Fibroblast of upper back skin (primary cell): ENCODE results near the gene SCML2.
"Not testable (repeated sequence)": the region's sequence is repeated elsewhere in the genome, so short reads cannot be mapped to it uniquely, and the experiment has no call there.

ENCODE experiments used
- DNase-seq: peaks from one replicate; pipeline ENCODE4 v3.0.0-alpha.2; 2013

Gene SCML2

DNA sequence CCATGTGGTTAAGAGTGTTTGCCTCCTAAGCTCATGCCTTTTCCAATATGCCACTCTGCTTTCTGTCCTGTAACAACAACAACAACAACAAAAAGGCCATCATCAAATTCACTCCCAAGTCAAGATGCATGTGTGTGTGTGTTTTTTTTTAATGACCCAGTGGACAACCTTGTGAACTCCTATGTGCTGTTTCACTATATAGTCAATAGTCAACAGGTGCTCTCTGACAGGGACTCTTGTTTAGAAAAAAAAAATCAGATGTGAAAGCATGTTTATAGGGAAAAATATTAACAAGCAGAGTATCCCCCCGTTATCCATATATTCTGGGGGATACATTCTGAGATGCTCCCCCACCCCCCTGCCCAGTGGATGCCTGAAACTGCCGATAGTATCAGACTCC, 83.2 kb downstream of the SCML2 start:
- DNase-seq, result no peak

DNA sequence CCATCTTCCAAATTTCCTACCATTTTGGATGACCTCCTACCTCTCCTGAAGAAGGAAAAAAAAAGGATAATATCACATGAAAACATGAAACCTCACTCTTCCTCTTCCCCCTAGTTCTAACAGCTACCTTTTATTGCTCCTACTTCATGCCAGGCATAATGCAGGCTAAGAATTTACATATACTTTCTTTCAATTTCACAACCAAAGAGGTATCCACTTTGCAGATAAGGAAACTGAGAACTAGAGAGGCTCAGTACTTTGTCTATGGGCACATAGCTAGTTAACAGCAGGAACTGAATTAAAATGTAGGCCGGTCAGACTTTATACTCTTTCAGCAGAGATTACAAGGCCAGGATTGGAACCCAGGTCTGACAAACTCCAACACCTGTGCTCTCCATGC, 99.4 kb downstream of the SCML2 start:
- no peak for DNase-seq

DNA sequence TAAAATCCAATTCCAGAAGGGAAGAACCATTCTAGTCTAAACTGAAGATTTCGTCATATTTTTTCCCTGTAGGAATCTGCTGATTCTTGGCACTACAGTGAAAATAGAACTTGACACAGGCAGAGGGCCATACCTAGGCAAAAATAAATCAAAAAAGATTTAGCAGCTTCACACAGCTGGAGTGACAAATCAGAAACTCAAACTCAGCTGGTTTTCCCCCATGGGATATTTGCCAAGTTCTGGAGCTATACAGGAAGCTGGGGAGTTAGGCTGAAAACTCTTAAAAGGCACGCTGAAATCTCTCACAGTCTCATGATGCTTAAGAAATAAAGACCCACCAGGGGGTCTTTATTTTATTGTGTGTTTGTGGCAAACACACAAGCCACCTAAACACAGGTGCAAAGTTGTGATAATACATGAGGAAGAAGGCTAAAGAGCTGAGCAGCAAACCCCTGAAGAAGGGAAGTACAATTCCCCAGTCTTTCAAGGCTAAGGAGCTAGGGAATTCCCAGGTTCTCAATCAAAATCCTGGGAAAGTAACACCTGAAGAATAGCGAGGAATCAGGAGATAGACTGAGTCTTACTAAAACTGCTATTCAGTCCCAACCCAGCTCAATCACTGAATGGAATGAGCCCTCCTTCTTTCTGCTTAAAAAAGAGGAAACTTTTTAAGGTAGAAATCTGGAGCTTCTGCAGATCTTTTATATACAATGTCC, 101.7 kb downstream of the SCML2 start:
- DNase-seq, result peak; percentile 49

DNA sequence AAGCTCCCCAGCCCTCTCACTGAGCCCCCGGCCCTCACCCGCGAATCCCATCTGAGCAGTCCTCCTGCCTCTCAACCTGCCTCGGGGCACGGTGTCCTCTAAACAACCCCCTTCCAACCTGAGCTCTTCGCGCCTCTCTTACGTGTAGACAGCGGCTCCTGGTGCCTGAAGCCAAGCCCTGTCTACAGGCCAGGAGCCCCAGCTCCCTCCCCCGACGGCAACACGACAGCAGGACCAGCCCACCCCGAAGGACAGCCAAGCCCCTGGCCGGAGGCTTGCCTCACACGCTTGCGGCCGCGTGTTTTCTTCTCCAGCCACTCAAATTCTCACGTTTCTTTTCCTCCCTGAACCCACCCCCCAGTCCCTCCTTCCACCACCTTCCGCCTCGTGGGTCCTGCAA, 124.8 kb downstream of the SCML2 start:
- DNase-seq, result not testable (repeated sequence)

DNA sequence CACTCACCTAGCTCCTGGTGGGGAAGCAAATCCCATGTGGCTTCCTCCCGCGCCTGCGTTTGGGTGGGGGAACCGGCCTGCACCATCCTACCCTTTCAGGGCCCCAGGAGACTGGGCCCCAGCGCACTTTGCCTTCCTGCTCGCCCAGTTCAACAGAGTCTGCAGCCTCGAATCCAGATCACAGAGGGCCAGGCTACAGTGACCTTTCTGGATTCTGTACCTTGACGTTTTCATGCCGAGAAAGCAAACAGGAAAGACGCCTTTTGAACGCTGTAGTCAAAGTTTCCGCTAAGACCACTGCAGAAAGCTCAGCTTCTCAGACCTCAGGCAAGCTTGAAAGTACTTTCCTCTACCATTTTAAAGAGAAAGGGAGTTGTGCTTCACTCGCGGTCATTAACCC, 126.4 kb downstream of the SCML2 start:
- DNase-seq, result no peak

DNA sequence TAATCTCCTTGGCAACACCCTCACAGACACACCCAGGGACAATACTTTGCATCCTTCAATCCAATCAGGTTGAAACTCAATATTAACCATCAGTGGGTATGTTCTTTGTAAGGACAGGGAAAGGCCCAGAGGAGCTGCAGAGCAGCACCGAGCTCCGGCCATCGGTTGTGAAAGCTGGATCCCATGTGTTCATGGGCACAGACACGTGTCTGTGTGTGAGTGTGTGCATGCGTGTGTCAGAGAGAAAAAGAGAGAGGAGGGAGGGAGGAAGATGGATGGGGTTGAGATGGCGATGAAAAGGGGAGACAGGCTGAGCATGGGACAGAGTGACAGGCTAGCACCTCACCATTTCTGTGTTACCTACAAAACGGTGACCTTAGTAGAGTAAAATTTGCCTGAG, 127.0 kb downstream of the SCML2 start:
- DNase-seq, result no peak

DNA sequence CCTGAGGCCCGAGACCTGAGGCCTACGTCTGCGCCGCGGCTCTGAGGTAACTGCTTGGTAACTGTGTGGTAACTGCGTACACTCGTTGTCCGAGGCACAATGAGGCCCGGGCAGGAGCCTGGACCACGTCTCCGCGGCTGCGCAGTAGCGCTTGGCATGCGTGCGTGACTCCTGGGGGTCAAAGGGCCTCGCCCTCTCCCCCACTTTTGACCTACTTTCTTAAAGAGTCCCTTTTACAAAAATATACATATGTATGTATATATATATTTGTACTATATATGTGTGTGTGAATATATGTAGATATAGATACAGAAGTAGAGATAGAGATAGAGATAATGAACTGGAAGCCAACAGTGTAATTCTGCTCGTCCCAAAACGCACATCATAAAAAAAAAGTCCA, 133.7 kb downstream of the SCML2 start, which contains the start of gene BEND2:
BEND2 (minus strand) TSS at position 101 of the 400 bp plus-strand sequence. CDS start 136 bp downstream, outside the sequence.
- no peak for DNase-seq

DNA sequence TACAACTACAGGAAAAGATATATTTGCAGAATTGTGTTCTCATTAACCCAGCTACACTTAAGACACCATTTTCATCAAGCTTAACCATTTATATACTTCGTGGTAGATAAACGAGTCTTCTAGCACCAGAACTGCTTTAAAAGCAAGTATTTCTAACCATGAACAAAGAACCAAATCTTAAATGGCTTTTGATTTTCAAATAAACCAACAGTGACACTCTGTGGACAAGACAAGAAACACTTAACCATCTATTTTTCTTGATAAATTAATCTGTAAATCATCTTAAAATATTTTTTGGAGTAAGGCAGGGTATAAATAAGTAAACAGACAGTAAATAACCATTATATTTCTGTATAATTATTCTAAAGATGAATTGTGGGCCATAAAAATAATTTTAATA, 144.0 kb downstream of the SCML2 start:
- peak; percentile 13 for DNase-seq

DNA sequence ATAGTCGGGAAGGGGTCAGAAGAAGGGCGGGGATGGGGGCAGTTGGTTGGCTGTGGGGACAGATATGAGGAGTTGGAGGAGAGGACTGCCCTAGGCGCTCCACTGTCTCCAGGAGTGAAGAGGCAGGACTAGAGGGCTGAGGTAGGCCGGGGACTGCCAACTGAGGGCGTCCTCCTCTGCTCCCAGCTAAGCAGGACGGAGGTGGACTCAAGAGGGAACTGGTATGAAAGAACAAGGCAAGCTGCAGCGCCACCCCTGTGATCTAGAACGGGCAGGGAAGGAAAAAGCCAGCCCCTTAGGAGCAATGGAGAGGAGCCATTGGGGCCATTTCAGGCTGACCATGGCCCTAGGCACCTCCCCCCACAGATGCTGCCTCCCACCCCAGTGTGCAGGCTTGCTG, 147.8 kb downstream of the SCML2 start:
- no peak for DNase-seq

DNA sequence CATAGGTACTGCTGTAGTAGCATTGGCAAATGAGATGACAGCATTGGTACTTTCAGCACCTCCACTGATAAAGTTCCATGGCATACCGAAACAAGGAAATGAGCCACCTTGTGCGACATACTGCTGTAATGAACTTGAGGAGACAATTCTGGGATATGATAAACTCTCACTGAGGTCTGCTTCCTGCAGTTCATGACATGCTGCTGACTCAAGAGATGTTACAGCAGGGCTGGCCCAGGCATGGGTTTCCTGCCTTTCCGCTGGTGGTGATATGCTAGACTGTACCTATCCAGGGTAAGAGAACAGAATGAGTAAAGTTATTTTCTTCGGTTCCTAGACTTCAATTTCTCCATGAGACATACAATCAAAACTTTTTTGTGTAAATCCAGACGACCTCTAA, 150.9 kb downstream of the SCML2 start:
- DNase-seq, result no peak

DNA sequence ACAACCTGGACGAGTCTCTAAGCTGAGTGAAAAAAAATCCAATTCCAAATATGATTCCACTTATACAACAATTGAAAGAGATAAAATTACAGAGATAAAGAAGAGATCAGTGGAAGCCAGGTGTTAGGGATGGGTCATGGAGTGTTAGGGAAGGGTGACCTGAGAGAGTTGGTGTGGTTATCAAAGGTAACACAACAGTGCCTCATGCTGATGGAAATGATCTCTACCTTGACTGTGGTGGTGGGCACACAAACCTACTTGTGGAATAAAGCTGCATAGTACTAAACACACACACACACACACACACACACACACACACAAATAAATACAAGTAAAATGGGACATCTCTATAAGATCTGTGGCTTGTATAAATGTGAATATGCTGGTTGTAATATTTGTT, 159.8 kb downstream of the SCML2 start:
- no peak for DNase-seq
